Measurements from ENCODE around the gene CD1E.
"Not testable (repeated sequence)": the region's sequence is repeated elsewhere in the genome, so short reads cannot be mapped to it uniquely, and the experiment has no call there.

The CD1E gene

GRCh38 chr1:158362482-158362881 is 8.8 kb downstream of the CD1E start:
- TF ChIP-seq, protein P1, sequence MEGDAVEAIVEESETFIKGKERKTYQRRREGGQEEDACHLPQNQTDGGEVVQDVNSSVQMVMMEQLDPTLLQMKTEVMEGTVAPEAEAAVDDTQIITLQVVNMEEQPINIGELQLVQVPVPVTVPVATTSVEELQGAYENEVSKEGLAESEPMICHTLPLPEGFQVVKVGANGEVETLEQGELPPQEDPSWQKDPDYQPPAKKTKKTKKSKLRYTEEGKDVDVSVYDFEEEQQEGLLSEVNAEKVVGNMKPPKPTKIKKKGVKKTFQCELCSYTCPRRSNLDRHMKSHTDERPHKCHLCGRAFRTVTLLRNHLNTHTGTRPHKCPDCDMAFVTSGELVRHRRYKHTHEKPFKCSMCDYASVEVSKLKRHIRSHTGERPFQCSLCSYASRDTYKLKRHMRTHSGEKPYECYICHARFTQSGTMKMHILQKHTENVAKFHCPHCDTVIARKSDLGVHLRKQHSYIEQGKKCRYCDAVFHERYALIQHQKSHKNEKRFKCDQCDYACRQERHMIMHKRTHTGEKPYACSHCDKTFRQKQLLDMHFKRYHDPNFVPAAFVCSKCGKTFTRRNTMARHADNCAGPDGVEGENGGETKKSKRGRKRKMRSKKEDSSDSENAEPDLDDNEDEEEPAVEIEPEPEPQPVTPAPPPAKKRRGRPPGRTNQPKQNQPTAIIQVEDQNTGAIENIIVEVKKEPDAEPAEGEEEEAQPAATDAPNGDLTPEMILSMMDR (IDR thresholded peaks at IDR 0.05; ENCODE audit: low read length, missing control alignments) = no peak
- no peak overlapping the region for H3K4me3 ChIP-seq (replicated peaks; ENCODE audit: low read depth, low read length)
- DNase-seq (ENCODE audit: low read depth) = no peak

GRCh38 chr1:158362941-158363340 is 9.2 kb downstream of the CD1E start:
- TF ChIP-seq, protein P1 (IDR thresholded peaks at IDR 0.05; ENCODE audit: low read length, missing control alignments) = no peak
- no peak for DNase-seq (ENCODE audit: low read depth)

DNA sequence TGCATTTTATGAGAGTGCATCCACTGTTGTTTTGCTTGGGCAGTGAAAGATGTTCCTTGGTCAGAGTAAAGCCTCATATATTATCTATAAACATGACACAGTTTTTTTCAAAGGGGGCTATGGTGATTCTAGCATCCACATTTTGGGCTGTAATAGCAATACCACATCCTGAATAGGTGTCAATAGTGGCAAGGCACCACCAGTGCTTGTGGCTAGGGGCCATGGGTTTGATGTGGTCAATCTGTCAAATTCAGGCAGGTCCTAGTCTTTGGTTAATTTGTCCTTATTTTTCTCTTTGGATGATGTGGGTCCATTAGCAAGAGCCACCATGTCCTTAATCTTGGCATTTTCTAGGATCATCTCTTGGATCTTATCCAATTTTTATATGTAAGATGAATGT is 13.1 kb downstream of the CD1E start:
- no peak overlapping the region for H3K4me3 ChIP-seq (replicated peaks; ENCODE audit: low read depth, low read length)
- TF ChIP-seq, protein P1 (IDR thresholded peaks at IDR 0.05; ENCODE audit: low read length, missing control alignments) = no peak
- no peak for DNase-seq (ENCODE audit: low read depth)

More at GRCh38 chr1:158362941-158363340, 9.2 kb downstream of the CD1E start:
- no peak overlapping the region for H3K4me3 ChIP-seq (replicated peaks; ENCODE audit: low read depth, low read length)

DNA sequence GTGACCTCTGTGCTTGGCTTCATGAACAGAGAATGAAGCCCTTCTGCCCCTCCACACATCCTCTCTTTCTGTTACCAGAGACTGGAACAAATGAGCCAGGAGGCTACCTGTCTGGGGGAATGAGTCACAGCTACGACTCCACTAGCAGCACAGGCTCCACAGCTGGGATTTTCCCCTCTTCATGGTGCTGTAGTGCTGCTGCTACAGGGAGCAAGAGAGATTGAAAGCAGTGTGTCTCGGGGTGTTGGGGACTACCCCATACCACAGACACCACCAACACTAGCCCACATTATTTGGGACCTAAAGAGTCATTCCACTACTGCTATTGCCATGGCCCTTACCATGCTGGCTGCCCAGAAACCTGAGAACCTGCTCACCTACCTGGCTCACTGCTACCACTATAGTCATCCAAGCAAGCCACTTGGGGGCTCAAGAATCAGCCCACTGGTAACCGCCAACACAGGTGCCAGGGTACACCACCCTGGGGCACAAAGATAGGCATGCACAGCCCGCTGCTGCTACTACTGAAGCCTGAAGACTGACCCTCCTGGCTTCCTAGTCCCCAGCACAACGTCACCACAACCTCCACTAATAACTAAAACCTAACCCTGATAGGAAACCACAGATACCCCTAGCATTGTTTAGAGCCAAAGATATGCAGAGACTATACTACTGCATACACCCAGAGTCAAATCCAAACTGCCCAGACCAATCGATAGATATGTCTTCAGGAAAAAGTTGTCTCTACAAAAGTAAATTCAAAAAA is 17.7 kb downstream of the CD1E start:
- DNase-seq (ENCODE audit: low read depth) = no peak
- TF ChIP-seq, protein P1 (IDR thresholded peaks at IDR 0.05; ENCODE audit: low read length, missing control alignments) = no peak
- H3K4me3 ChIP-seq (replicated peaks; ENCODE audit: low read depth, low read length) = no peak overlapping the region

DNA sequence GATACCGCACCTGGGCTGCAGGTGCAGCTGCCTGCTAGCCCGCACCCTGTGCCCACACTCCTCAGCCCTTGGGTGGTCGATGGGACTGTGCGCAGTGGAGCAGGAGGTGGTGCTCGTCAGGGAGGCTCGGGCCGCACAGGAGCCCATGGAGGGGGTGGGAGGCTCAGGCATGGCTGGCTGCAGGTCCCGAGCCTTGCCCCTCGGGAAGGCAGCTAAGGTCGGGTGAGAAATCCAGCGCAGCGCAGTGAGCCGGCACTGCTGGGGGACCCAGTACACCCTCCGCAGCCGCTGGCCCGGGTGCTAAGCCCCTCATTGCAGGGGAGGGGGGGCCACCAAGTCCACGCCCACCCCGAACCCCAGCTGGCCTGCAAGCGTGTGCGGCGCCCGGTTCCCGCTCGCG is 20.4 kb downstream of the CD1E start:
- not testable (repeated sequence) for H3K4me3 ChIP-seq (replicated peaks; ENCODE audit: low read depth, low read length); DNase-seq (ENCODE audit: low read depth)

GRCh38 chr1:158374860-158375259 is 21.2 kb downstream of the CD1E start:
- TF ChIP-seq, protein P1 (IDR thresholded peaks at IDR 0.05; ENCODE audit: low read length, missing control alignments) = no peak
- no peak for DNase-seq (ENCODE audit: low read depth)
- no peak overlapping the region for H3K4me3 ChIP-seq (replicated peaks; ENCODE audit: low read depth, low read length)

DNA sequence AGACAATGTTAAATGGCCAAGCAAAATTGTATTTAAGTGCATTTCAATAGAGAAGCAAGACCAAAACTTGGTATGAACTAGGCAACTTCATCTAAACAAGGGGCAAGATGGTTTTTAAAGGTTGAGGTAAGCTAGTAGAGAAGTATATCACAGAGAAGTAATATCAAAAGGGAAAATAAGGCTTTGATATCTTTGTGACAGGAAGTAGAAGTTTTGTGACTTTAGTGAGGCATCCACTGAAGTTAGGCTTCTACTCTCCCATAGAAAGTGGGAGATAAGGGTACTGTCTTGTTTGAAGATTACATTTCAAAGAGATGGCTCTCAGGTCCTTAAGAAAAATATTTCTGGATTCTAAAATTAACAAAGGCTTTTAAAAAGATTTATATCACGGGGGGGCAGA is 36.6 kb downstream of the CD1E start:
- TF ChIP-seq, protein P1 (IDR thresholded peaks at IDR 0.05; ENCODE audit: low read length, missing control alignments) = no peak
- H3K4me3 ChIP-seq (replicated peaks; ENCODE audit: low read depth, low read length) = no peak overlapping the region
- DNase-seq (ENCODE audit: low read depth) = no peak
